Globus pallidus (tissue), 1 donor: Measurements from ENCODE around the gene ODAM.
"Not testable (repeated sequence)": the region's sequence is repeated elsewhere in the genome, so short reads cannot be mapped to it uniquely, and the experiment has no call there.

Experiments used
- DNase-seq: peaks from one replicate; pipeline ENCODE4 v3.0.0-alpha.2; 2015; ENCODE audit warnings: low spot score

Gene ODAM

DNA sequence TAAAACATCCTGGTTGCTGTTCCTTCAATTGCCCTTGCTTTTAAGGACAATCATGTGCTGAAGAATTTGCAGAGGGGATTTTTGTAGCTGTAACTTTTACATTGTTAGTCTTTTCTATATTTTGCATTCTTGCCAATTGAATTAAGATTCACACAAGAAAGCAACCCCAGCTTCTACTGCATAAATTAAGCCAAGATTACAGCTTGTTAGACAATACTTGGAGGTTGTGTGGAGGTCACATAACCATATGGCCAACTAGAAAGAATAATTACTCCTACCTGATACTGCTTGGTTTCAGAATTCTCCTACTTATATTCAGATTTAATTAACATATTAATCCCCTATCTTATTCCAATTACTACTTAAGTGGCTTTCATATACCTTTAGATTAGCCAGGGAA lies 26.3 kb downstream of the ODAM start:
- not testable (repeated sequence) for DNase-seq

- DNase-seq: no peak
Measured at GRCh38 chr4:70225824-70226223, 30.3 kb downstream of the ODAM start, which contains the start of gene FDCSP. FDCSP (plus strand) TSS chr4:70226124; CDS start chr4:70231195, 5,071 bp downstream.

GRCh38 chr4:70236125-70236524 lies 40.6 kb downstream of the ODAM start:
- no peak for DNase-seq

DNA sequence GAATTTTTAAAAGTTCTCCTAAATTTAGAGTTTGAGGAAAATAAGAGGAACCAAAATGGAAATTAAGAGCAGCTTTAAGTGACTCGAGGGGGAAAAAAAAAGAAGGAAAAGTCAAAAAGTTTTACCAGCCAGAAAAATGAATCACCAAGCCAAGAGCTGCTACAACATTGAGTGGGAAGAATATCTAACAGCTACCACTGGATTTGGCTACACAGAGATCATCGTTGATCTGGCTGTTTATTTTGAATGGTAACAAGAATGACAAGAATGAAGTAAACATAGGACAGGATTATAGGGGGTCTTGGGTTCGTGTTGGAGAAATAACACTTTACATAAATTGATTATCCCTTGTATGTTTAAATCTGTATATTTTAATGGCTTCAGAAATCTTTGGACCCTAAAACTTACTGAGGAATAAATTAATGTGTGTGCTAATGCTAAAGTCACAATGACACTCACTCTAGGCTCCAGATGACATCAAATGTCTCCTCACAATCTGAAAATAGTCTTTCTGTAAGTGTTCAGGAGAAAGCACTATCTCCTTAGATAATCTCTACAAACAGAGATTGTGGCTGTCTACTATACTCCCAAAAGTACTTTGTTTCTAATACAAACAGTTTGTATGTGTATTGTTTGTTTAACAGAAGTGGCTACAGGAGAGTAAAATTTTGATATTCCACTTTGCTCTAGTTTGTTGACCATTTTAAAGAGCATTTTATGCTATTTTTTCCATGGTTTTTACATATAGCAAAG lies 43.8 kb downstream of the ODAM start:
- DNase-seq: no peak

DNA sequence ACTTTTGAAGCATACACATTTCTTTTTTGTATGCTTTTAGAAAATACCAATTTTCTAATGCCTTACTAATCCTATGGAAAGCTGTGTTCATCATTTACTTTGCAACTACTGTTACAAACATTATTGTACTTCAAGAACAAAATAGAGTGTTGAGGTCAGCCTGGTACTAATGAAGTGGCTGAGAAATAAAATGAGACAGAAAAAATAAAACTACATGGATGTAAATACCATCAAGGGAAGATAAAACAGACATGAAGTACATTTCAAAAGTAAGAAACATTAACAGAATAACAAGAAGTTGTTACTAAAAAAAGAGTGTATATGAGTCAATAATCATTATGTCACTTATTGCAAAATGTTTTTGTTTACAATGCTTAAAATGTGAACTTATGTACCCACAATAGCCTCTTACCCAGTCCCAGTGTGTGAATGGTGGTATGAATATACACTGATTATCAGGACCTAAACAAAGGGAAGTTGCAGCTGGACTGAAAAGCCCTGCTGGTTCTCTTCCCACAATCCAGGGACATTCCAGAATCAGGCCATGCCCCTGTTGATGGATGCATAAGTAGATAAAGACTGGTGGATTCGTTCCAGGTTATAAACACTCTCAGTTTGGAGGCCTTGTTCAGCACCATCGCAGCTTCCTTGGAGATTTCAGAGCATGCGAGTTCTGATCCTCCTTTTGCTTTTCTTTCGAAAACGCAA lies 44.5 kb downstream of the ODAM start:
- DNase-seq: no peak

GRCh38 chr4:70242297-70242696 lies 46.8 kb downstream of the ODAM start, which contains the start of gene CSN3:
CSN3 (plus strand) TSS chr4:70242597; CDS start chr4:70244820, 2,223 bp downstream.
- DNase-seq: not testable (repeated sequence)

DNA sequence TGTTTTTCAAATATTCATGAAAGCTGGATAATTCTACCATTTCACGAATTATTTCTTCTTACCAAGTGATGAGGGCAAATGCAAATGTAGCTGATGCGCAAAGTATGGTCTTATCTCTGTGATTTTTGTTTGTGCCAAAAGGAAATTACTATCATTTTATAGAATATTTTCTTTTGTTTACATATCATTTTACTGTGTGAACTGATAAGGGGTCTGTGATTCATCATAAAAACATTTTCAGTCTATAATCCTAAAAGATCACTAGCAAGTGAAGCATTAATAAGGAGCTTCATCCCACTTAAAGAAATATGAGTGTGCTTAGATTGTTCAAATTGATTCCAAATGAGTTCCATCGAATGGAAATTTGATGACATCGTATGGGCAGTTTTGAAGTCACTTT lies 47.6 kb downstream of the ODAM start:
- DNase-seq: no peak

GRCh38 chr4:70251250-70251944 lies 55.9 kb downstream of the ODAM start:
- no peak for DNase-seq

GRCh38 chr4:70251945-70252277 lies 56.4 kb downstream of the ODAM start:
- no peak for DNase-seq
